ENCODE results near the gene PLRG1.

The PLRG1 gene

DNA sequence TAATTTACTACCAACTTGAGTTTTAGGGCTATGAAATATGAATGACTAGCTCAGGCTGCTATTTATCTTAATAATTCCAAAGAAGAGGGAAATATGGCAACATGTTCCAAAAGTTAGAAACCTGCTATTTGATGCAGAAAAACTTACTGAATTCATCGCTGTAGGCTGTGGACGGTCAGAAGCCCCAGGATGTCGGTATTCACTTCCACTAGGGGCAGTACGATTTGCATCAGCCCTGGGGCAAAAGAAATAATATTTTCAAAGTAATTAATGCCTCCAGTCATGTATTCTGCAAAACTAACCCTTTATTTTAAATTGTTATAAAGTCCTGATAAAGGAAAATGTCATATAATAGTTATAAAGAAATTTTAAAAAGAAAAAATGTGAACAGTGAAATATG, 4.5 kb downstream of the PLRG1 start:
- no peak overlapping the region for H3K27ac ChIP-seq (ENCODE audit: low read length)
- peaks cover 10 to 14% of the 10 kb centered on the region in 2 donors for H3K4me1 ChIP-seq (ENCODE audit: control insufficient read depth in 1 of 2, insufficient read depth in 2 of 2, low read length in 2 of 2)
- no peak overlapping the region for H3K4me3 ChIP-seq (ENCODE audit: low read depth in 1 of 2, low read length in 2 of 2)
- H3K36me3 ChIP-seq (ENCODE audit: control insufficient read depth in 1 of 2, insufficient read depth in 2 of 2, low read length in 2 of 2), result peaks cover 49 to 66% of the 10 kb centered on the region in 2 donors
- no peaks in the 10 kb centered on the region for H3K9me3 ChIP-seq (ENCODE audit: control insufficient read depth in 1 of 2, low read length in 2 of 2)
- H3K27me3 ChIP-seq (ENCODE audit: low read depth, low read length), result no peaks in the 10 kb centered on the region

DNA sequence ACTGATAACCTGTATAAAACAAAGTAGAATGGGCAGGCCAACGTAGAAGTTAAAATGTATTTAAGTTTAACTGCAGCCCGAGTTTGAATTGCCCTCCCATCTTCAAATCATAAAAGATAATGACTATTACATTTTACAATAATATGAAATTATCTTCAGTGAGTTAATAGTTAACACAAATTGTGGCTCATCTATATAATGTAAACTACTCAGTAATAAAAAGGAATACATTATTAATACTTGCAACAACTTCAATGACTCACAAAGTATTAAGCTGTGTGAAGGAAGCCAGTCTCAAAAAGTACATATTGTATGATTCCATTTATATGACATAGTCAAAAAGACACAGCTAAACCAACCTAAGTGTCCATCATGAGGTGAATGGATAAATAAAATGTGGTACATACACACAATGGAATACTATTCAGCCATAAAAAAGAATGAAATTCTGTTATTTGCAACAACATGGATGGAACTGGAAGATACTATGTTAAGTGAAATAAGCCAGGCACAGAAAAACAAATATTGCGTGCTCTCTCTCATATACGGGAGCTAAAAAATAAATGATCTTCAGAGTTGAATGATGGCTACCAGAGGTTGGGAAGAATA, 7.8 kb downstream of the PLRG1 start:
- H3K4me3 ChIP-seq (ENCODE audit: low read depth in 1 of 2, low read length in 2 of 2), result no peak overlapping the region
- H3K36me3 ChIP-seq (ENCODE audit: control insufficient read depth in 1 of 2, insufficient read depth in 2 of 2, low read length in 2 of 2), result peaks cover 76 to 93% of the 10 kb centered on the region in 2 donors
- H3K27ac ChIP-seq (ENCODE audit: low read length), result no peak overlapping the region
- no peaks in the 10 kb centered on the region for H3K27me3 ChIP-seq (ENCODE audit: low read depth, low read length)
- no peaks in the 10 kb centered on the region for H3K9me3 ChIP-seq (ENCODE audit: control insufficient read depth in 1 of 2, low read length in 2 of 2)
- no peaks in the 10 kb centered on the region for H3K4me1 ChIP-seq (ENCODE audit: control insufficient read depth in 1 of 2, insufficient read depth in 2 of 2, low read length in 2 of 2)

DNA sequence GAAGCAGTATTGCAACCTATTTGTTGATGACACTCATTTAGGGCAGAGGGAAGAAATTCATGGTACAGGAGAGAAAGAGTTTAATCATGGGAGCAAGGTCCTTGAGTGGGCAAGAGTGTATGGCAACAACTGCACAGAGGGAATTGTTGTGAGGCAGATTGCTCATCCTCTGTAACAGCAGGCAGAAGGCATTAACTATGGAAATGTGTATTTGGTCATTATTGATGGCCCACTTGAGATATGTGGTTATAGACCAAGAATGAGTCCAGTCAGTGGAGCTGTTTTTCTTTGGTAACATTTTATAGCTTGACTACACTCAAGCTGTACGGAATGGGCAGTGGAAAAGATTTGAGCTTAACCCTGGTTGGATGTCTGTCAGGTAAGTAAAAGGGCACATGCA, 15.9 kb downstream of the PLRG1 start:
- Histone ChIP-seq H3K36me3 (ENCODE audit: control insufficient read depth in 1 of 2, insufficient read depth in 2 of 2, low read length in 2 of 2) (peaks cover 28% of the 10 kb centered on the region in 2 donors), H3K4me3 (ENCODE audit: low read depth in 1 of 2, low read length in 2 of 2) (no peak overlapping the region), H3K27me3 (ENCODE audit: low read depth, low read length) (no peaks in the 10 kb centered on the region), H3K9me3 (ENCODE audit: control insufficient read depth in 1 of 2, low read length in 2 of 2) (no peaks in the 10 kb centered on the region), H3K27ac (ENCODE audit: low read length) (no peak overlapping the region), H3K4me1 (ENCODE audit: control insufficient read depth in 1 of 2, insufficient read depth in 2 of 2, low read length in 2 of 2) (no peaks in the 10 kb centered on the region)

DNA sequence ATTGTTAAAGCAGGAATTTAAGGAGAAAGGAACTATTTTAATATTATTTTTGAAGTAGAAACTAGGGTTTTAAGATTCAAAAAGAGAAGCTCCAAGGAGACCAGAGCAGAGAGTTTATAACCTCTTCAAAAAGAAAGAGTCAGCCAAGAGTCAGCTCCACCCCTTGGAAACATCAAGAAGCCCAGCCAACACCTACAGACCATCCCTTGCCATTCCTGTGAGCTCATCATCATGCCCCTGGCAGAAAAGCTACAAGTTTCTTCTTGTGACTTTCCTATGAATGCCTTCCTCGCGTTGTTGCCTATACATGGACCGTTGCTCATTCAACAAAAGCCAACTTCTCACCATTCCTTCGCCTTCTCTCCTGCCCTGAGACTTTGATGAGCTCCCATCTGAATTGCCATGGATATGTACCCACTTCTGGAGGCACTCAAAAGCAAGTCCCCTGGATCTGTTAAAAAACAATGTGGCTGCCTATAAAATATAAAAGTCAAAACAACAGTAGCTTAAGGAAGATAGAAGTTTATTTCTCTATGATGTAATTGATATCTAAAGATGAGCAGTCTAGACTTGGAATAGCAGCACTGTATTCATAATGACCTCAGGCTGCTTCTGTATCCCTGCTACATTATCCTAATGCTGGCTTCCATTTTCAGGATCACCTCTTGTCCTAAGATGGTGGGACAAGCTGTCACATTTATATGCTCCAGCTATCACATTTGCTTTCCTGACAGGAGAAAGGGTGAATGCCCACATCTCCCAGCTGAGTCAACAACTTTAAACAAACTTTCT, 20.3 kb downstream of the PLRG1 start:
- Histone ChIP-seq H3K9me3 (ENCODE audit: control insufficient read depth in 1 of 2, low read length in 2 of 2) (no peaks in the 10 kb centered on the region), H3K27ac (ENCODE audit: low read length) (no peak overlapping the region), H3K4me3 (ENCODE audit: low read depth in 1 of 2, low read length in 2 of 2) (no peak overlapping the region), H3K4me1 (ENCODE audit: control insufficient read depth in 1 of 2, insufficient read depth in 2 of 2, low read length in 2 of 2) (no peaks in the 10 kb centered on the region), H3K27me3 (ENCODE audit: low read depth, low read length) (no peaks in the 10 kb centered on the region), H3K36me3 (ENCODE audit: control insufficient read depth in 1 of 2, insufficient read depth in 2 of 2, low read length in 2 of 2) (no peaks in the 10 kb centered on the region)

DNA sequence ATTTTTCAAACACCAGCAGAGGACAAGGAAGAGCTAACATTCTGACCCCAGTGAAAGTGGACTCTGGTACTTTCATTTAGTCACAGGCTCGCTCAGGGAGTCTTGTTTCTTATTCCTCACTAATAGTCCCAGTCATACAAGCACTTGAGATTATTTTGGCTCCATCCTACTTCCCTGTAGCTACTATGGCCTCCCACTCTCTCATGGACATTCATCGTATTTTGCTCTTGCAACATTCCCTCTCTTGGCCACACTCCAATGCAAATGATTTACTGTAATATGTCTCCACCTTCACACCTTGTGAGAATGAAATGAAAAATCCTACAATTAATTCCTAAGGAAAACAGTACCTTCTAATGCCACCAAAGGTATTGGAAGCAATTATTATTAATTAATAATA, 21.3 kb downstream of the PLRG1 start:
- H3K27ac ChIP-seq (ENCODE audit: low read length), result no peak overlapping the region
- H3K36me3 ChIP-seq (ENCODE audit: control insufficient read depth in 1 of 2, insufficient read depth in 2 of 2, low read length in 2 of 2), result no peaks in the 10 kb centered on the region
- H3K4me1 ChIP-seq (ENCODE audit: control insufficient read depth in 1 of 2, insufficient read depth in 2 of 2, low read length in 2 of 2), result no peaks in the 10 kb centered on the region
- no peak overlapping the region for H3K4me3 ChIP-seq (ENCODE audit: low read depth in 1 of 2, low read length in 2 of 2)
- H3K9me3 ChIP-seq (ENCODE audit: control insufficient read depth in 1 of 2, low read length in 2 of 2), result no peaks in the 10 kb centered on the region
- H3K27me3 ChIP-seq (ENCODE audit: low read depth, low read length), result no peaks in the 10 kb centered on the region

DNA sequence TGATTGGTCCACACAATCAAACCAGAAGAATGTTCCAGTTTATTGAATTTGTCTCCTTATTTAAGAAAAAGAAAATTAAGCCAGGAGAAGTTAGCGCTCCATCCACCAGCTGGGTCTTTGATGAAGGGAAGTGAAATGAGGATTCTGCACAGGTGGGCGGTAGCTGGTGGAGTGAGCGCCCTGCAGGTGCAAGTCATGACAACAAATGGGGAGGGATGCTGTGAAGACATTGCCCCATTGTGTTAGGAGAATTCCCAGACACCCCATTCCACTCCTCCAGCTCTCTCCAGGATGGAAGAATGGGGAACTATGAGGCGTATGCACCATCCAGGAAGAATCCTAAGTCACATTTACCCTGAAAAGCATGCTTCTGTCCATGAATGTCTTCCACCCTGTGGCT, 22.9 kb downstream of the PLRG1 start:
- Histone ChIP-seq H3K4me3 (ENCODE audit: low read depth in 1 of 2, low read length in 2 of 2) (no peak overlapping the region), H3K36me3 (ENCODE audit: control insufficient read depth in 1 of 2, insufficient read depth in 2 of 2, low read length in 2 of 2) (no peaks in the 10 kb centered on the region), H3K27me3 (ENCODE audit: low read depth, low read length) (no peaks in the 10 kb centered on the region), H3K9me3 (ENCODE audit: control insufficient read depth in 1 of 2, low read length in 2 of 2) (no peaks in the 10 kb centered on the region), H3K4me1 (ENCODE audit: control insufficient read depth in 1 of 2, insufficient read depth in 2 of 2, low read length in 2 of 2) (no peaks in the 10 kb centered on the region), H3K27ac (ENCODE audit: low read length) (no peak overlapping the region)

DNA sequence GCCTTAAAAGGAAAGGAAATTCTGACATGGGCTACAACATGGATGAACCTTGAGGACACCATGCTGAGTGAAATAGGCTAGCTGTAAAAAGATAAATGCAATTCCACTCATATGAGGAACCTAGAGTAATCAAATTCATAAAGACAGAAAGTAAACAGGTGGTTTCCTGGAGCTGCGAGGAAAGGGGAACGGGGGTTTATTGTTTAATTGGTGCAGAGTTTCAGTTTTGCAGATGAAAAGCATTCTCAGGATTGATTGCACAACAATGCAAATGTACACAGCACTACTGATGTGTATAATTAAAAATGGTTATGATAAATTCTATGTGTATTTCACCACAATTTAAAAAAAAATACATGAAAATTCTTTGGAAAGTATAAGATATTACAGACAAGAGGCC, 24.0 kb downstream of the PLRG1 start:
- no peaks in the 10 kb centered on the region for H3K27me3 ChIP-seq (ENCODE audit: low read depth, low read length)
- H3K9me3 ChIP-seq (ENCODE audit: control insufficient read depth in 1 of 2, low read length in 2 of 2), result no peaks in the 10 kb centered on the region
- no peak overlapping the region for H3K27ac ChIP-seq (ENCODE audit: low read length)
- H3K4me1 ChIP-seq (ENCODE audit: control insufficient read depth in 1 of 2, insufficient read depth in 2 of 2, low read length in 2 of 2), result no peaks in the 10 kb centered on the region
- no peaks in the 10 kb centered on the region for H3K36me3 ChIP-seq (ENCODE audit: control insufficient read depth in 1 of 2, insufficient read depth in 2 of 2, low read length in 2 of 2)
- no peak overlapping the region for H3K4me3 ChIP-seq (ENCODE audit: low read depth in 1 of 2, low read length in 2 of 2)

DNA sequence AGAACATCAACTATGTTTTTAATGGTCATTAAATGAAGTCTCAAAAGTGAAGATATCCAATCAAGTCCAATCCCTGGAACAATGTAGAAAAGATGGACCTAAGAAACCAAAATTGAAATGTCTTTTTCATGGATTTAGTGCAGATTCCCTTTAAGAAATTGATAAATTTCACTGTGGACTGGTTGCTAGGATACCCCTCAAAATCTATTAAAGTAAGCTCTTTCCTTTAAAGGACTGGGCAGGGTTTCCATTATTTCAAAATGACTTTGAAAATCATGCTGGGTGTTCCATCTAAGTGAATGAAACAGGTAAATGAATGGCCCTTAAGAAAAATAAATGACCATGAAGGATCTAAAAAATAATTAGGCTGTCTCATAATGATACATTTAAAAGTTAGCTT, 28.6 kb downstream of the PLRG1 start:
- Histone ChIP-seq H3K4me3 (ENCODE audit: low read depth in 1 of 2, low read length in 2 of 2) (no peak overlapping the region), H3K36me3 (ENCODE audit: control insufficient read depth in 1 of 2, insufficient read depth in 2 of 2, low read length in 2 of 2) (no peaks in the 10 kb centered on the region), H3K4me1 (ENCODE audit: control insufficient read depth in 1 of 2, insufficient read depth in 2 of 2, low read length in 2 of 2) (no peaks in the 10 kb centered on the region), H3K9me3 (ENCODE audit: control insufficient read depth in 1 of 2, low read length in 2 of 2) (no peaks in the 10 kb centered on the region), H3K27me3 (ENCODE audit: low read depth, low read length) (no peaks in the 10 kb centered on the region), H3K27ac (ENCODE audit: low read length) (no peak overlapping the region)

DNA sequence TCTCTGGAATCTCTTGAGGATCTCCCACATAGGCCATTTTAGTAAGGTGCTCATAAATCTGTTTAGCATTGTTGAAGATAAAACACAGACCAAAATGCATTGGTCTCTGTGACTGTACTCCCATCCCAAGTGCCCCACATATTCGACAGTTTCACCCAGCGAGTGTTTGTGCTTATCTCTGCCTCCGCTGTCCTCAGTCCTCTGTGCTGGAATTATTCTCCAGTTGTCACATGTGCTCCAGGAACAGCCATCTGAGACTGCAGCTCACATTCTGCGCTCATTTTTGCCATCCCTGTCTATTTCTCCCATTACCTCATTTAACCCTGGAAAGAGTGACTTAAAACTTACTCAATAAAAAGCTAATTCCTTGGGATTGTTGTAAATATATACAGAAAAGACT, 31.0 kb downstream of the PLRG1 start:
- H3K27me3 ChIP-seq (ENCODE audit: low read depth, low read length), result no peaks in the 10 kb centered on the region
- no peak overlapping the region for H3K27ac ChIP-seq (ENCODE audit: low read length)
- no peaks in the 10 kb centered on the region for H3K4me1 ChIP-seq (ENCODE audit: control insufficient read depth in 1 of 2, insufficient read depth in 2 of 2, low read length in 2 of 2)
- no peak overlapping the region for H3K4me3 ChIP-seq (ENCODE audit: low read depth in 1 of 2, low read length in 2 of 2)
- H3K9me3 ChIP-seq (ENCODE audit: control insufficient read depth in 1 of 2, low read length in 2 of 2), result no peaks in the 10 kb centered on the region
- no peaks in the 10 kb centered on the region for H3K36me3 ChIP-seq (ENCODE audit: control insufficient read depth in 1 of 2, insufficient read depth in 2 of 2, low read length in 2 of 2)

DNA sequence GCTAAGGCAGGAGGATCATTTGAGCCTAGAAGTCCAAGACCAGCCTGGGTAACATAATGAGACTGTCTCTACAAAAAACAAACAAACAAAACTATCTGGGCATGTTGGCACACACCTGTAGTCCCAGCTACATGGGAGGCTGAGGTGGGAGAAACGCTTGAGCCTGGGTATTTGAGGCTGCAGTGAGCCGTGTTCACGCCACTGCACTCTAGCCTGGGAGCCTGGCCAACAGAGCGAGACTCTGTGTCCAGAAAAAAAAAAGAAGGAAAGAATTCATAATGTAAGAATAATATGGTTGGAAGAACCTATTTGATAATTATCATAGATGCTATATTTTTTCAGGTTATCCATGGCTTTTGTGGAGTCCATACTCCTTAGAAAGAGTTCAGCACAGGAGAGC, 32.6 kb downstream of the PLRG1 start:
- no peaks in the 10 kb centered on the region for H3K36me3 ChIP-seq (ENCODE audit: control insufficient read depth in 1 of 2, insufficient read depth in 2 of 2, low read length in 2 of 2)
- no peaks in the 10 kb centered on the region for H3K27me3 ChIP-seq (ENCODE audit: low read depth, low read length)
- no peaks in the 10 kb centered on the region for H3K9me3 ChIP-seq (ENCODE audit: control insufficient read depth in 1 of 2, low read length in 2 of 2)
- no peak overlapping the region for H3K27ac ChIP-seq (ENCODE audit: low read length)
- no peaks in the 10 kb centered on the region for H3K4me1 ChIP-seq (ENCODE audit: control insufficient read depth in 1 of 2, insufficient read depth in 2 of 2, low read length in 2 of 2)
- no peak overlapping the region for H3K4me3 ChIP-seq (ENCODE audit: low read depth in 1 of 2, low read length in 2 of 2)

DNA sequence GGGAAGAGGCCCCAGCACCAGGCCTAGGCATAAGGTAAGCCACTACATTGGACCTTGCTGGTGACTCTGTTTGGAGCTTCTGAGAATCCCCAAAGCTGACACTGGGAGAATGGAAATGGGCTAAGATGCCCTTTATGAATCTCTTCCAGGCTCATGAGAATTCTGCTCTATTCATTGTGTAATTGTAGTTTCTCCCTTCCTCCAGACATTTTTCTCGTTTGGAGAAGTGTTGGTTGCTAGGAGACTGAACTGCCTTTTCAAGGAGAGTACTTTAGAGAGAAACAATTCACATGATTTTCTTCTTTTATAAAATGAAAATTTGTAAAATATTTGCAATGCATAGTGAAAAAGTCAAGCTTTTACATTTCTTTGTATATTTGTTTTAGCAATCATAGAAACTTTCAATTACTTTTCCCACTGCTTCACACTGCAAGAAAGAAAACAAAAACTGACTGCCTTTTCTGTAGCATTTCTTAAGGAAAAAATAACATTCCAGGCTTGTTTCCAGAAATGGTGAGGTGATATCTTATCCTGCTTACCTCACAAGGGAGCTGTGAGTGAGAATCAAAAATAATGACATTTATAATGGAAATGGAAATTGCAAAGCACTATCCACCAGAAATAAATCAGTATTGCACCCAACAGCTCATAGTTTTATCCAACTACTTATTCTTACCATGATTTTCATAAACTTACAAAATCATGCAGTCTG, 33.7 kb downstream of the PLRG1 start:
- Histone ChIP-seq H3K4me3 (ENCODE audit: low read depth in 1 of 2, low read length in 2 of 2) (no peak overlapping the region), H3K9me3 (ENCODE audit: control insufficient read depth in 1 of 2, low read length in 2 of 2) (no peaks in the 10 kb centered on the region), H3K36me3 (ENCODE audit: control insufficient read depth in 1 of 2, insufficient read depth in 2 of 2, low read length in 2 of 2) (no peaks in the 10 kb centered on the region), H3K27me3 (ENCODE audit: low read depth, low read length) (no peaks in the 10 kb centered on the region), H3K27ac (ENCODE audit: low read length) (no peak overlapping the region), H3K4me1 (ENCODE audit: control insufficient read depth in 1 of 2, insufficient read depth in 2 of 2, low read length in 2 of 2) (no peaks in the 10 kb centered on the region)

Data from muscle layer of duodenum (tissue), 2 donors.